Transverse colon (tissue), 4 donors: ENCODE data around the gene C22orf31.
"Not testable (repeated sequence)": the region's sequence is repeated elsewhere in the genome, so short reads cannot be mapped to it uniquely, and the experiment has no call there.

Experiments used
- EP300 ChIP-seq: sonication (generic); formaldehyde crosslinking; IDR thresholded peaks from one replicate; pipeline ENCODE4 v1.6.1; 2017; ENCODE audit warnings: antibody characterized with exemption, low read depth
- POLR2A ChIP-seq: fragments of 450-650 bp; IDR thresholded peaks from one replicate; pipeline ENCODE4 v1.6.1; 2016; ENCODE audit warnings: antibody characterized with exemption, mild to moderate bottlenecking, moderate library complexity
- POLR2AphosphoS5 ChIP-seq, 3 donors: sonication (generic); formaldehyde crosslinking; IDR thresholded peaks; one replicate each; pipeline ENCODE4 v1.6.1; 2016; ENCODE audit warnings: antibody characterized with exemption in 3 of 3
- TF ChIP-seq, protein P1 (sequence below), 5 experiments: fragments of 200-600 bp in 3 of 5; fragments of 450-650 bp in 2 of 5; sonication (generic) in 3 of 5; IDR thresholded peaks; 1 replicate in 2 of 5; 2 replicates in 3 of 5; pipeline ENCODE4 v1.5.1; 2016 to 2017; ENCODE audit warnings: antibody characterized with exemption in 5 of 5, inconsistent platforms in 3 of 5, mild to moderate bottlenecking in 2 of 5, moderate library complexity in 1 of 5

DNA sequence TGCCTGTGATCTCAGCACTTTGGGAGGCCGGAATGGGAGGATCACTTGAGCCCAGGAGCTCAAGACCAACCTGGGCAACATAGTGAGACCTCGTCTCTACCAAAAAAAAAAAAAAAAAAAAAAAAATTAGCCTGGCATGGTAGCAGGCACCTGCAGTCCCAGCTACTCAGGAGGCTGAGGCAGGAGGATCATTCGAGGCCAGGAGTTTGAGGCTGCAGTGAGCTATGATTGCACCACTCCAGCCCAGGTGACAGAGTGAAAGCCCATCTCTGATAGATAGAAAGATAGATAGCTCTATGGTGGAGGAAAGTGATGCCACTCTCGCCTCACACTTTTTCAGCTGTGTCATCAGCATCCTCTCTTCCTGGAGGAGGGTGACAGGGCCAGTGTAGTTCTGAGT lies 21.9 kb downstream of the C22orf31 start:
- TF ChIP-seq EP300; POLR2AphosphoS5 (IDR thresholded peaks at IDR 0.05); POLR2A: not testable (repeated sequence)
- TF ChIP-seq, protein P1, sequence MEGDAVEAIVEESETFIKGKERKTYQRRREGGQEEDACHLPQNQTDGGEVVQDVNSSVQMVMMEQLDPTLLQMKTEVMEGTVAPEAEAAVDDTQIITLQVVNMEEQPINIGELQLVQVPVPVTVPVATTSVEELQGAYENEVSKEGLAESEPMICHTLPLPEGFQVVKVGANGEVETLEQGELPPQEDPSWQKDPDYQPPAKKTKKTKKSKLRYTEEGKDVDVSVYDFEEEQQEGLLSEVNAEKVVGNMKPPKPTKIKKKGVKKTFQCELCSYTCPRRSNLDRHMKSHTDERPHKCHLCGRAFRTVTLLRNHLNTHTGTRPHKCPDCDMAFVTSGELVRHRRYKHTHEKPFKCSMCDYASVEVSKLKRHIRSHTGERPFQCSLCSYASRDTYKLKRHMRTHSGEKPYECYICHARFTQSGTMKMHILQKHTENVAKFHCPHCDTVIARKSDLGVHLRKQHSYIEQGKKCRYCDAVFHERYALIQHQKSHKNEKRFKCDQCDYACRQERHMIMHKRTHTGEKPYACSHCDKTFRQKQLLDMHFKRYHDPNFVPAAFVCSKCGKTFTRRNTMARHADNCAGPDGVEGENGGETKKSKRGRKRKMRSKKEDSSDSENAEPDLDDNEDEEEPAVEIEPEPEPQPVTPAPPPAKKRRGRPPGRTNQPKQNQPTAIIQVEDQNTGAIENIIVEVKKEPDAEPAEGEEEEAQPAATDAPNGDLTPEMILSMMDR (IDR thresholded peaks at IDR 0.05), result not testable (repeated sequence)
